Left lung (tissue), 10 donors: ENCODE measurements around the gene SIK3. TPM values are rescaled to one million over a fixed set of nuclear protein-coding genes. Genes with fewer than 3 reads are reported as not detected.

Experiments used
- ATAC-seq: fragments of 200-7000 bp; cut with Tn5 transposase; one replicate; pipeline ENCODE4 v1.9.1; 2020; ENCODE audit warnings: moderate library complexity
- DNase-seq, 4 donors: peaks; one replicate each; pipeline ENCODE4 v3.0.0-alpha.2; 2013 to 2020
- H3K27ac ChIP-seq, 2 donors: fragments of 200-600 bp; sonication (generic) in 1 of 2; one replicate each; pipeline versions ENCODE4 v1.5.0 to v1.8.0; 2020 to 2021
- H3K27me3 ChIP-seq, 2 donors: fragments of 200-600 bp; sonication (generic) in 1 of 2; one replicate each; pipeline versions ENCODE4 v1.5.0 to v1.8.0; 2020 to 2021
- H3K36me3 ChIP-seq, 2 donors: fragments of 200-600 bp; sonication (generic) in 1 of 2; one replicate each; pipeline versions ENCODE4 v1.5.0 to v1.8.0; 2020 to 2021
- H3K4me1 ChIP-seq, 2 donors: fragments of 200-600 bp; one replicate each; pipeline ENCODE4 v1.8.0; 2021
- H3K4me3 ChIP-seq, 2 donors: fragments of 200-600 bp; sonication (generic) in 1 of 2; one replicate each; pipeline versions ENCODE4 v1.5.0 to v1.8.0; 2020 to 2021; ENCODE audit warnings: mild to moderate bottlenecking in 1 of 2
- H3K9me3 ChIP-seq, 2 donors: fragments of 200-600 bp; sonication (generic) in 1 of 2; one replicate each; pipeline versions ENCODE4 v1.5.0 to v1.8.0; 2020 to 2021
- CTCF ChIP-seq, 2 donors: fragments of 200-600 bp; sonication (generic) in 1 of 2; IDR thresholded peaks; one replicate each; pipeline versions ENCODE4 v1.5.0 to v1.8.0; 2021; ENCODE audit warnings: antibody characterized with exemption in 2 of 2
- intact Hi-C, 2 donors: fragments of 100-400 bp; cut with DNase I; formaldehyde crosslinking; loops; one replicate each; pipeline versions ENCODE4 v1.11.2 to v1.14.2; 2022
- polyA plus RNA-seq, 6 donors: library from polyadenylated mRNA; unstranded; fragments of 120-200 nt; gene quantifications; one replicate each; pipeline ENCODE4 v1.2.1, GENCODE V29; 2013; ENCODE audit not compliant: insufficient read length in 6 of 6
- total RNA-seq, 2 donors: library from RNA; stranded (reverse); fragmentation: NEBNext Ultra II Directional; extraction: Animal tissue kit (Norgen Biotek cat#: 25700); gene quantifications; one replicate each; pipeline ENCODE4 v1.2.1, GENCODE V29; 2021
- donor health status: DM: no; HTN: yes; CAD: no.
- donor health status: DM: no; HTN: no; CAD: no.

Gene SIK3
- total and polyA plus RNA-seq, 8 donors = 28.0 to 49.6 (median 35.9) TPM

GRCh38 chr11:116991491-116991890, 106.7 kb downstream of the SIK3 start:
- no peak overlapping the region for H3K4me3 ChIP-seq
- H3K27me3 ChIP-seq = no peaks in the 10 kb centered on the region
- no peak for DNase-seq
- intact Hi-C loops = no loop called here
- TF ChIP-seq CTCF (IDR thresholded peaks at IDR 0.05) = no peak
- H3K36me3 ChIP-seq = no peaks in the 10 kb centered on the region
- peaks cover under 1 to 57% of the 10 kb centered on the region in 2 donors for H3K4me1 ChIP-seq
- no peak for ATAC-seq
- no peaks in the 10 kb centered on the region for H3K9me3 ChIP-seq
- no peak overlapping the region for H3K27ac ChIP-seq

GRCh38 chr11:116990811-116991210, 107.4 kb downstream of the SIK3 start:
- H3K27ac ChIP-seq = no peak overlapping the region
- H3K9me3 ChIP-seq = no peaks in the 10 kb centered on the region
- DNase-seq (no peak), ATAC-seq (no peak)
- no peaks in the 10 kb centered on the region for H3K36me3 ChIP-seq
- TF ChIP-seq CTCF (IDR thresholded peaks at IDR 0.05) = no peak
- intact Hi-C loops = no loop called here
- H3K4me3 ChIP-seq = no peak overlapping the region
- no peaks in the 10 kb centered on the region for H3K27me3 ChIP-seq
- peaks cover 7 to 64% of the 10 kb centered on the region in 2 donors for H3K4me1 ChIP-seq

DNA sequence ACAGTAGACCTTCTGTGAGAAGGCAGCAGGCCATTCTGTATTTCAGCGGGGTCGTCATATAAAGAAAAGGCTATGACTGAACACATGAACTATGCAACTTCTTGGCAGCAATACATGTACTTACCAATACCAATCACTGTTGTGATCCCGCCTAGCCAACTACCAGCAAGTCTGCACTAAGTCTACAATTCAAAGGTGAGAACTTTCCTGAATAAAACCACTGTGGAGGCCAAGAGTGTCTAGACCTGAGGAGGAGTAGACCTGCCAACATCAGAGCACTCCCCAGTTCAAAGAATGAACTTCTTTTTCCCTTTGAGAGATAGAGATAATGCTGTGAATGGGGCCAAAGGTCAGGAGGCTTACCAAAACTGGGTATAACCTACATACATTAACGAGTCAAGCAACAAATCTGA, 108.2 kb downstream of the SIK3 start:
- Histone ChIP-seq H3K36me3 (no peaks in the 10 kb centered on the region), H3K27me3 (no peaks in the 10 kb centered on the region), H3K4me3 (no peak overlapping the region), H3K9me3 (no peaks in the 10 kb centered on the region), H3K27ac (no peak overlapping the region), H3K4me1 (peaks cover 7 to 71% of the 10 kb centered on the region in 2 donors)
- TF ChIP-seq CTCF (IDR thresholded peaks at IDR 0.05) = no peak
- DNase-seq (peak in 1 of 4 donors; percentile 41), ATAC-seq (no peak)
- intact Hi-C loops = no loop called here

DNA sequence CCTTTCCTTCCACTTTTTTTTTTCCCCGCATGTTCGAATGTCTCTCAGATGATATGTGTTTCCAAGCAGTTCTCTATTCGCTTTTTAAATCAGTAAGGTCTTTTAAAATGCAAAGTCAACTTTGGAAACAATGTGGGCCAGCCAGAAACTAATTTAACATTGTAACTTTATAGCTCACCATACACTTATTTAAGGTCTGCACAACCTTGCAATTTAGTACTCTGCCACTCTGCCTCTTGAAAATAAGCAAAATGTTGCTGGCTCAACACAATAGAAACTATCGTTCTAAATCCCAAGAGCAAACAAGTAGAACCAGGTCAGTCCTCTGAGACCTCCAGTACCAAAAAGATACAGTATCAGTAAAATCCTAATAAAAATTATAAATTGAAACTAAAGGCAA, 109.0 kb downstream of the SIK3 start:
- Histone ChIP-seq H3K4me3 (no peak overlapping the region), H3K36me3 (no peaks in the 10 kb centered on the region), H3K9me3 (no peaks in the 10 kb centered on the region), H3K27ac (peak overlapping the region in 1 of 2 donors; percentile 30), H3K27me3 (no peaks in the 10 kb centered on the region), H3K4me1 (peaks cover 9 to 78% of the 10 kb centered on the region in 2 donors)
- no peak for TF ChIP-seq CTCF (IDR thresholded peaks at IDR 0.05)
- intact Hi-C loops = no loop called here
- no peak for ATAC-seq
- no peak for DNase-seq

DNA sequence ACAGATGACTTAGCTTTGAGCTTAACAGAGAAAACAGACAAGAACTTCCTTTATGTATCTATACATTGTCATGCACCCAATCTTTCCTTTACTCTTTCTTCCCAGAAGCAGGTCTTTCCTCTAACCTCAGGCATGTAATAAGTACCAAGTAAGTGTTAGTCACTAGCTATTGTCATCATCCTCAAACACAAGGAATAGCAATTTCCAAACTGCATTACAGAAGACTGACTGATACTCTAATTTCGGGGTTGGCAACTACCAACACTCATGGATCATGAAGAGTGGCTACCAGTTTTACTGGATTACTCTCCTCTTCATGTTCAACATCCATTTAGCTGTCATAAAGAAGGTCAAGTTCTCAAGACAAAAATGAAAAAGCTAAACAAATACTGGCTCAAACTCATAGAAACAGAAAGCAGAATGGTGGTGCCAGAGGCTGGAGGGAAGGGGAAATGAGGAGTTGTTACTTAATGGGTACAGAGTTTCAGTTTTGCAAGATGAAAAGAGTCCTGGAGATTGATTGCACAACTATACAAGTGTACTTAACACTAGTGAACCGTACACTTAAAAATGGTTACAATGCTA, 111.6 kb downstream of the SIK3 start:
- Histone ChIP-seq H3K27ac (peak overlapping the region; percentile 37 to 89), H3K27me3 (no peaks in the 10 kb centered on the region), H3K4me1 (peaks cover 17 to 91% of the 10 kb centered on the region in 2 donors), H3K4me3 (peak overlapping the region in 1 of 2 donors; percentile 12), H3K9me3 (no peaks in the 10 kb centered on the region), H3K36me3 (no peaks in the 10 kb centered on the region)
- no peak for TF ChIP-seq CTCF (IDR thresholded peaks at IDR 0.05)
- DNase-seq = no peak
- ATAC-seq = peak; percentile 76
- intact Hi-C loops = no loop called here
